ENCODE data around the gene BABAM2. TPM values are rescaled to one million over a fixed set of nuclear protein-coding genes. Genes with fewer than 3 reads are reported as not detected.
A peak's percentile ranks its signal among the peaks of the same experiment; 100 is the strongest.

BABAM2 gene
- 10 to 100 TPM; 17.1 to 39.4 (median 25.5) TPM for total RNA-seq
- long read RNA-seq, transcript BABAM2-204 (12 exons, 1,657 nt) = major isoform, 6 of 10 reads
- long read RNA-seq, partial matches to known transcripts = 2 of 10 reads
- long read RNA-seq, other reads (novel, unspliced or antisense) = 1 of 10 reads

DNA sequence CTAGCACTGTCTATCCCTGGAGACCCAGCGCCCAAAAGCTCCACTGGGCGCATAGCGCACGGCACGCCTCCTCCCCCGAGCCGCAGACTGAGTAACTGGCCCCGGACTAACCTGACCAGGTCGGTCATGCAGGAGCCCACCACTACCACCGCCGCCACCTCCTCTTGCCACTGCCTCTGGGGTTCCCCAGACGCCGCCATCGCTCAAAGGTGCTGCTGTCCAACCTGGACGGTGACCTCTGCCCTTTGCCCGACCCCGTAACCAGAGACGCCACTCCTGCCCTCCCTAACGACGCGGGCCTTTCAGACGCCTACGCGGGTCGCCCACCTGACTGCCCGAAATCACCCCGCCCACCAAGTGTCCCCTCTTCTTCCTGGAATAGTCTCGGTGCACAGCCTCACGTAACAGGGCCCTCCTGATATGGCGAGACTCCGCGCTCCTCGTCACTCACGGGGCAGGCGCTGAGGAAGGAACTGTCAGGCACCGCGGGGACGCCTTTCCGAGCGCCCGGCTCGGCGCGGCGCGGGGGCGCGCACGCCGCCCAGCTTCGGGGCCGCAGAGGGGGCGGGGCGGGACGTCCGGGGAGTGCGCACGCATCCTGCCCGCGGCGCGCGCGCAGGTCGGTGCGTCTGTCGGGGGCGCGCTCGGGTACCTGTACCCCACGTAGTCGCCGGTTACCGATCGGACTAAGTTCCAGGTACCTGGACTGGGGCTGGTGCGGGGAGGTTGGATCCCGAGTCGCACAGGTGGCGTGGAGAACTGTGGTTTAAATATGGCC lies at the start of gene BABAM2, which contains the start of gene RBKS:
TSS of gene BABAM2 (plus strand) at position 584 of the 778 bp plus-strand sequence. CDS start 3,828 bp downstream, outside the sequence.
TSS of gene RBKS (minus strand) at position 242 of the 778 bp plus-strand sequence. CDS start at position 200, 42 bp downstream.
- intact Hi-C loops (cut with DNase I) = no loop called here
- TF ChIP-seq POLR2A (IDR thresholded peaks at IDR 0.05) = peak; percentile 89
- TF ChIP-seq, protein P1, sequence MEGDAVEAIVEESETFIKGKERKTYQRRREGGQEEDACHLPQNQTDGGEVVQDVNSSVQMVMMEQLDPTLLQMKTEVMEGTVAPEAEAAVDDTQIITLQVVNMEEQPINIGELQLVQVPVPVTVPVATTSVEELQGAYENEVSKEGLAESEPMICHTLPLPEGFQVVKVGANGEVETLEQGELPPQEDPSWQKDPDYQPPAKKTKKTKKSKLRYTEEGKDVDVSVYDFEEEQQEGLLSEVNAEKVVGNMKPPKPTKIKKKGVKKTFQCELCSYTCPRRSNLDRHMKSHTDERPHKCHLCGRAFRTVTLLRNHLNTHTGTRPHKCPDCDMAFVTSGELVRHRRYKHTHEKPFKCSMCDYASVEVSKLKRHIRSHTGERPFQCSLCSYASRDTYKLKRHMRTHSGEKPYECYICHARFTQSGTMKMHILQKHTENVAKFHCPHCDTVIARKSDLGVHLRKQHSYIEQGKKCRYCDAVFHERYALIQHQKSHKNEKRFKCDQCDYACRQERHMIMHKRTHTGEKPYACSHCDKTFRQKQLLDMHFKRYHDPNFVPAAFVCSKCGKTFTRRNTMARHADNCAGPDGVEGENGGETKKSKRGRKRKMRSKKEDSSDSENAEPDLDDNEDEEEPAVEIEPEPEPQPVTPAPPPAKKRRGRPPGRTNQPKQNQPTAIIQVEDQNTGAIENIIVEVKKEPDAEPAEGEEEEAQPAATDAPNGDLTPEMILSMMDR (IDR thresholded peaks at IDR 0.05) = no peak
- peak within 1 kb of the TSS; percentile 71 to 84 (median 83) for H3K4me3 ChIP-seq
- H3K36me3 ChIP-seq = peaks cover 0 to 1% (median 0%) of the 10 kb centered on the region in 4 donors
- H3K27me3 ChIP-seq = no peaks in the 10 kb centered on the region
- peak within 1 kb of the TSS; percentile 96 to 98 (median 97) for H3K27ac ChIP-seq
- ATAC-seq (peak; percentile 84 to 96 (median 95)), DNase-seq (peak; percentile 95 to 96 (median 95))
- H3K9me3 ChIP-seq = no peaks in the 10 kb centered on the region
- WGBS (ENCODE audit: insufficient coverage, low coverage, low lambda C conversion rate, missing lambda C conversion rate) = 0% methylated on average over 20 of the region's 79 CpGs
- H3K4me1 ChIP-seq = peaks cover 0 to 13% (median 4%) of the 10 kb centered on the region in 4 donors

DNA sequence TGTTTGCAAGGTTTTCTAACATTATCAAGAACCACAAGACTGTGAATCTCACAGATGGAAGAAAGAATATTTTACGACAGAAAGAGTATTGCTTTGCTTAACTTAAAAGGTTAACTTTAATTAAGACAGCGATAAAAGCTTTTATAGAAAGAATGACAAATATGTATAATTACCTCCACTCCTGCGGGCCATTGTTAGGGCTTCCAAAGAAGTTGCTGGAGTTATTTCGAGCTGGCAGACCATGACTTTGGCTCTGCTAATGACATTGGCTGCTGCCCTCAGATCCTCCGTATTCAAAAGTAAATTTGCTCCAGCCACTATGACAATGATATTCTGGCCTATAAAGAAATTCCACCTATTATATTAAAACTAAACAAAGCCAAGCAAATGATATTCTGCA lies 47.6 kb upstream of the BABAM2 start:
- H3K9me3 ChIP-seq = no peaks in the 10 kb centered on the region
- H3K4me1 ChIP-seq = no peaks in the 10 kb centered on the region
- intact Hi-C loops (cut with DNase I) = no loop called here
- 91% methylated on average over 5 of the region's 5 CpGs for WGBS (ENCODE audit: insufficient coverage, low coverage, low lambda C conversion rate, missing lambda C conversion rate)
- no peak overlapping the region for H3K27ac ChIP-seq
- peaks cover 0 to 7% (median 0%) of the 10 kb centered on the region in 4 donors for H3K36me3 ChIP-seq
- ATAC-seq (no peak), DNase-seq (no peak)
- TF ChIP-seq, protein P1 (IDR thresholded peaks at IDR 0.05) = no peak
- no peak for TF ChIP-seq POLR2A (IDR thresholded peaks at IDR 0.05)
- no peaks in the 10 kb centered on the region for H3K27me3 ChIP-seq
- H3K4me3 ChIP-seq = no peak overlapping the region

GRCh38 chr2:27843992-27844391 lies 46.5 kb upstream of the BABAM2 start:
- Histone ChIP-seq H3K4me1 (no peaks in the 10 kb centered on the region), H3K9me3 (no peaks in the 10 kb centered on the region), H3K27me3 (no peaks in the 10 kb centered on the region), H3K36me3 (peaks cover 0 to 7% (median 0%) of the 10 kb centered on the region in 4 donors), H3K27ac (no peak overlapping the region), H3K4me3 (no peak overlapping the region)
- no peak for ATAC-seq
- 92% methylated on average over 6 of the region's 7 CpGs for WGBS (ENCODE audit: insufficient coverage, low coverage, low lambda C conversion rate, missing lambda C conversion rate)
- no peak for DNase-seq
- intact Hi-C loops (cut with DNase I) = no loop called here
- TF ChIP-seq POLR2A (IDR thresholded peaks at IDR 0.05) = no peak
- TF ChIP-seq, protein P1 (IDR thresholded peaks at IDR 0.05) = no peak

- Histone ChIP-seq H3K27ac (no peak overlapping the region), H3K36me3 (peaks cover 0 to 7% (median 0%) of the 10 kb centered on the region in 4 donors), H3K27me3 (no peaks in the 10 kb centered on the region), H3K4me3 (no peak overlapping the region), H3K9me3 (no peaks in the 10 kb centered on the region), H3K4me1 (no peaks in the 10 kb centered on the region)
- intact Hi-C loops (cut with DNase I) = no loop called here
- ATAC-seq (no peak), DNase-seq (no peak)
- WGBS (ENCODE audit: insufficient coverage, low coverage, low lambda C conversion rate, missing lambda C conversion rate) = 92% methylated on average over 3 of the region's 4 CpGs
- TF ChIP-seq POLR2A (IDR thresholded peaks at IDR 0.05) = no peak
- TF ChIP-seq, protein P1 (IDR thresholded peaks at IDR 0.05) = no peak
Observed at GRCh38 chr2:27844821-27845255, 45.7 kb upstream of the BABAM2 start.

Data from right lobe of liver (tissue), 6 donors.